HUES6 (cell line): ENCODE measurements around the gene ZC3H6.
A peak's percentile ranks its signal among the peaks of the same experiment; 100 is the strongest.

Source experiments
- H3K27ac ChIP-seq: 2 replicates; pipeline ENCODE4 v1.7.0; 2013; ENCODE audit warnings: low read depth, mild to moderate bottlenecking, low read length, inconsistent platforms
- H3K27me3 ChIP-seq: 2 replicates; pipeline ENCODE4 v1.6.1; 2013; ENCODE audit warnings: low read length; ENCODE audit not compliant: control insufficient read depth, insufficient read depth
- H3K36me3 ChIP-seq: 2 replicates; pipeline ENCODE4 v1.6.1; 2013; ENCODE audit warnings: low read length; ENCODE audit not compliant: control insufficient read depth, insufficient read depth
- H3K4me1 ChIP-seq: 2 replicates; pipeline ENCODE4 v1.6.1; 2013; ENCODE audit warnings: low read length; ENCODE audit not compliant: control insufficient read depth, insufficient read depth
- H3K4me3 ChIP-seq: 2 replicates; pipeline ENCODE4 v1.5.1; 2013; ENCODE audit warnings: low read depth, low read length
- H3K9ac ChIP-seq: one replicate; pipeline ENCODE4 v1.6.1; 2013; ENCODE audit warnings: mild to moderate bottlenecking, low read length
- H3K9me3 ChIP-seq: 2 replicates; pipeline ENCODE4 v1.6.1; 2013; ENCODE audit warnings: low read depth, low read length; ENCODE audit not compliant: control insufficient read depth, insufficient read depth

ZC3H6 gene

GRCh38 chr2:112275311-112275886 is at the start of gene ZC3H6:
Gene ZC3H6 (plus strand): TSS chr2:112275597. CDS start chr2:112275995, 398 bp downstream.
- Histone ChIP-seq H3K27ac (peak within 1 kb of the TSS; percentile 99), H3K4me3 (peak within 1 kb of the TSS; percentile 99), H3K27me3 (no peaks in the 10 kb centered on the region)

GRCh38 chr2:112229348-112229747 is 46.0 kb upstream of the ZC3H6 start:
- H3K9me3 ChIP-seq = no peaks in the 10 kb centered on the region
- no peak overlapping the region for H3K27ac ChIP-seq
- no peak overlapping the region for H3K9ac ChIP-seq
- H3K27me3 ChIP-seq = no peaks in the 10 kb centered on the region
- H3K36me3 ChIP-seq = 0 out of 2 replicates have a peak, but pooled peaks cover 6% of the 10 kb centered on the region
- H3K4me3 ChIP-seq = no peak overlapping the region
- no peaks in the 10 kb centered on the region for H3K4me1 ChIP-seq

More at GRCh38 chr2:112275311-112275886, at the start of gene ZC3H6:
- Histone ChIP-seq H3K4me1 (peaks cover 8% of the 10 kb centered on the region; the same call in 1 of the 2 replicates), H3K9me3 (no peaks in the 10 kb centered on the region), H3K9ac (peak within 1 kb of the TSS; percentile 99), H3K36me3 (no peaks in the 10 kb centered on the region)

DNA sequence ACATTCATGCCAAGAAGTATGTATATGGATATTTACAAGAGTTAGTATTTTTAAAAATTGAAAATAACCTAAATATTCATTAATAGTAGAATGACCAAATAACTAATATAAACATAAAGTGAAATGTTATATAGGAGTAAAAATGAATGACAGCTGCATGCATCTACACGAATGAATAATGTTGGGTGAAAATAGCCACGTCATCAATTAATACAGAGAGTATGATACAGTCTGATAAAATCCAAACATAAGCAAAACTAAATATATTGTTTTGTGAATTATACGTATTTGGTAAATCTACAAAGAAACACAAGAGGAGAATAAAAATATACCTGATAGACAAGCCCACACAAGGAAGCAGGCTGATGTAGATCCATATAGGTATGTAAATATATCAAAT is 45.0 kb upstream of the ZC3H6 start:
- H3K4me1 ChIP-seq = no peaks in the 10 kb centered on the region
- 0 out of 2 replicates have a peak, but pooled peaks cover 6% of the 10 kb centered on the region for H3K36me3 ChIP-seq
- H3K27me3 ChIP-seq = no peaks in the 10 kb centered on the region
- H3K27ac ChIP-seq = no peak overlapping the region
- H3K4me3 ChIP-seq = no peak overlapping the region
- H3K9me3 ChIP-seq = no peaks in the 10 kb centered on the region
- no peak overlapping the region for H3K9ac ChIP-seq

- Histone ChIP-seq H3K27me3 (no peaks in the 10 kb centered on the region), H3K4me1 (no peaks in the 10 kb centered on the region), H3K9me3 (no peaks in the 10 kb centered on the region), H3K27ac (no peak overlapping the region), H3K36me3 (peaks cover 4% of the 10 kb centered on the region; the same call in 1 of the 2 replicates), H3K4me3 (no peak overlapping the region), H3K9ac (no peak overlapping the region)
These were observed 35.5 kb upstream of the ZC3H6 start for GRCh38 chr2:112239862-112240261.

- Histone ChIP-seq H3K9me3 (no peaks in the 10 kb centered on the region), H3K9ac (no peak overlapping the region), H3K27ac (no peak overlapping the region), H3K27me3 (no peaks in the 10 kb centered on the region), H3K4me3 (no peak overlapping the region), H3K4me1 (no peaks in the 10 kb centered on the region), H3K36me3 (peaks cover 8% of the 10 kb centered on the region)
These were observed 33.0 kb upstream of the ZC3H6 start for GRCh38 chr2:112242384-112242783.

DNA sequence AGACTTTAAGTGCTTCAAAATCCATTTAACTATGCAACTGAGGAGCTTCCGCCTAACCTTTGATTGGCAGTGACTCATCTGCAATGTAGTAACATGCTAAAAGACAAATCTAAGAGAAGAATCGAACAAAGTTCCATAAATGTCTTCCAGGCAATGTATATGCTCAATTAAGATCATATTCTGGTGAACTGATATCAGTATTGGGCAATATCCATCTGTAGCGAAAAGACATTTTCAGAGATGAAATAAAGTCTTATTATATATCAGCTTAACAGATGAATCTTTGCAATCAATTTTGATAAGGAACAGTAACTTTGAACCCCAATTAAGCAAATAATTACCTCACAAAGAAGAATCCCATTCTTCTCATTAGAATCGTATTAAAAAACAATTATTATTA is 32.2 kb upstream of the ZC3H6 start:
- Histone ChIP-seq H3K4me1 (no peaks in the 10 kb centered on the region), H3K9me3 (no peaks in the 10 kb centered on the region), H3K36me3 (peaks cover 14% of the 10 kb centered on the region), H3K4me3 (no peak overlapping the region), H3K27me3 (no peaks in the 10 kb centered on the region), H3K9ac (no peak overlapping the region), H3K27ac (no peak overlapping the region)

DNA sequence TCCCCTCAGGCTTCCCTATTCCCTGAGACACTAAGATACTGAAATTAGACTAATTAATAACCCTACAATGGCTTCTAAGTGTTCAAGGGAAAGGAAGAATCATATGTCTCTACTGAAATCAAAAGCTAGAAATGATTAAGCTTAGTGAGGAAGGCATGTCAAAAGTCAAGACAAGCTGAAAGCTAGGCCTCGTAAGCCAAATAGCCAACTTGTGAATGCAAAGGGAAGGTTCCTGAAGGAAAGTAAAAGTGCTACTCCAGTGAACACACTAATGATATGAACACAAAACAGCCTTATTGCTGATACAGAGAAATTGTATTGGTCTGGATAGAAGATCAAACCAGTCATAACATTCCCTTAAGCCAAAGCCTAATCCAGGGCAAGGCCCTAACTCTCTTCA is 30.5 kb upstream of the ZC3H6 start:
- Histone ChIP-seq H3K9ac (no peak overlapping the region), H3K9me3 (no peaks in the 10 kb centered on the region), H3K36me3 (peaks cover 14% of the 10 kb centered on the region), H3K4me3 (no peak overlapping the region), H3K4me1 (no peaks in the 10 kb centered on the region), H3K27me3 (no peaks in the 10 kb centered on the region), H3K27ac (no peak overlapping the region)

GRCh38 chr2:112251271-112251670 is 24.1 kb upstream of the ZC3H6 start:
- Histone ChIP-seq H3K36me3 (peaks cover 14% of the 10 kb centered on the region), H3K4me3 (no peak overlapping the region), H3K9me3 (no peaks in the 10 kb centered on the region), H3K27ac (no peak overlapping the region), H3K4me1 (peaks cover 6% of the 10 kb centered on the region), H3K27me3 (no peaks in the 10 kb centered on the region), H3K9ac (no peak overlapping the region)

GRCh38 chr2:112253261-112253815 is 22.1 kb upstream of the ZC3H6 start:
- Histone ChIP-seq H3K4me3 (peak overlapping the region; percentile 82; the same call in 1 of the 2 replicates), H3K9ac (no peak overlapping the region), H3K9me3 (no peaks in the 10 kb centered on the region)

GRCh38 chr2:112254466-112255240 is 20.7 kb upstream of the ZC3H6 start, which contains the start of gene ZC3H8:
Gene ZC3H8 (minus strand): TSS chr2:112255042. CDS start chr2:112254981, 61 bp downstream.
- H3K9me3 ChIP-seq = no peaks in the 10 kb centered on the region
- H3K4me1 ChIP-seq = peaks cover 7% of the 10 kb centered on the region
- peak within 1 kb of the TSS; percentile 76 for H3K9ac ChIP-seq
- peak within 1 kb of the TSS; percentile 36; the same call in 1 of the 2 replicates for H3K27ac ChIP-seq
- H3K36me3 ChIP-seq = no peaks in the 10 kb centered on the region
- H3K4me3 ChIP-seq = peak within 1 kb of the TSS; percentile 82
- no peaks in the 10 kb centered on the region for H3K27me3 ChIP-seq

More at GRCh38 chr2:112253261-112253815, 22.1 kb upstream of the ZC3H6 start:
- no peak overlapping the region for H3K27ac ChIP-seq
- H3K27me3 ChIP-seq = no peaks in the 10 kb centered on the region
- H3K4me1 ChIP-seq = peaks cover 6% of the 10 kb centered on the region
- no peaks in the 10 kb centered on the region; the same call in 1 of the 2 replicates for H3K36me3 ChIP-seq

DNA sequence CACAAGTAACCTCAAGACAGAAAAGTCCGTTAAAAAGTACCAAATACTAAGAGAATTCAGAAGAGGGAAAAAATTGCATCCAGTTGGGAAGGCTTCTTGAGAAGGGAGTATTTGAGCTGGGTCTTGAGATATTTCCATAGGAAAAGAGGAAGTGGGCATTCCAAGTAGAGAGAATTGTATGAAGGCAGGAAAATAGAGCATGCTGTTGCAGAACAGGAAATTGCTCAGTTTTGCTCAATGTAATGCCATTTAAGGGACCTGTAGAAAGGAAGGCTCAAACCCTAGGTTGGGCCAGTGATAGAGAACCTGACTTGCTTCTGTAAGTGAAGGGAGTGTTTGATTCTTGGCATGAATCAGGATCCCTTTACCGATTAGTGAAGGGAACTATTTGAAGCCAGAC is 19.5 kb upstream of the ZC3H6 start:
- H3K27ac ChIP-seq = no peak overlapping the region
- H3K9ac ChIP-seq = no peak overlapping the region
- H3K36me3 ChIP-seq = no peaks in the 10 kb centered on the region
- no peaks in the 10 kb centered on the region for H3K9me3 ChIP-seq
- peaks cover 14% of the 10 kb centered on the region for H3K4me1 ChIP-seq
- H3K27me3 ChIP-seq = no peaks in the 10 kb centered on the region
- no peak overlapping the region for H3K4me3 ChIP-seq
